Activated T-cell treated with anti-CD3 and anti-CD28 coated beads, Interleukin-2, amount 50 U/mL, for 4 hours (primary cell): ENCODE data around the gene TGFA. TPM values are rescaled to one million over a fixed set of nuclear protein-coding genes. Genes with fewer than 3 reads are reported as not detected.

Experiments
- ATAC-seq, 2 donors: fragments of 200-7000 bp; cut with Tn5 transposase; one replicate each; pipeline ENCODE4 v1.10.0; 2021
- DNase-seq: peaks from one replicate; pipeline ENCODE4 v3.0.0-alpha.2; 2020
- H3K27me3 Mint-ChIP-seq: one replicate; pipeline ENCODE4 v1.8.0; 2021; ENCODE audit warnings: low read depth, mixed read lengths
- H3K36me3 Mint-ChIP-seq: one replicate; pipeline ENCODE4 v1.8.0; 2022; ENCODE audit warnings: mixed read lengths; ENCODE audit not compliant: insufficient read depth
- H3K4me1 Mint-ChIP-seq: one replicate; pipeline ENCODE4 v1.8.0; 2021; ENCODE audit warnings: low read depth, mixed read lengths
- H3K4me3 Mint-ChIP-seq: one replicate; pipeline ENCODE4 v1.8.0; 2021; ENCODE audit warnings: mild to moderate bottlenecking, moderate library complexity, mixed read lengths
- H3K9me3 Mint-ChIP-seq: one replicate; pipeline ENCODE4 v1.8.0; 2021; ENCODE audit warnings: mixed read lengths
- total RNA-seq, 3 donors: library from RNA; stranded (reverse); gene quantifications; one replicate each; pipeline ENCODE4 v1.2.1, GENCODE V29; 2021

TGFA gene
- total RNA-seq, 3 donors from 2014 or later, result 0.33 to 0.68 (median 0.53) TPM

- H3K36me3 Mint-ChIP-seq, result no peaks in the 10 kb centered on the region
- no peak overlapping the region for H3K4me3 Mint-ChIP-seq
- H3K9me3 Mint-ChIP-seq, result no peaks in the 10 kb centered on the region
- DNase-seq (no peak), ATAC-seq (no peak)
- no peaks in the 10 kb centered on the region for H3K27me3 Mint-ChIP-seq
- H3K4me1 Mint-ChIP-seq, result no peaks in the 10 kb centered on the region
Observed at GRCh38 chr2:70463997-70464396, 89.6 kb downstream of the TGFA start.

DNA sequence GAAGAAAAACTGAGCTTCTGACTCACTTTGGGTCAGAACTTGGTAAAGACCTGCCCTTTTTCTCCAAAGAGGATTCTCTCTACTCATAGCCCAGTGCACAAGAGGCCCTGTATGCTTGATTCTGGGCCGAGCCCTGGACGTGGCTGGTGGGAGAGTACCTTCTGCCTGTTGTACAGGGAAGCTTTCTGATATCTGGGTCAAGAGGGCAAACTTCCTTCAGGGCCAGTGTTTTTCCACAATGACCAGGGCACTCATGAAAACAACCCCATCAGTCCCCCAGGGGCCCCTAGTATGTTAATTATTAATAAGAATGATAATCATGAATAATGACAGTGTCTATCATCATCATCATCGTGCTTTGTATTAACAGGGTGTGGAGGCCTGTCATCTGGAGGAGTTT, 90.0 kb downstream of the TGFA start:
- no peaks in the 10 kb centered on the region for H3K9me3 Mint-ChIP-seq
- H3K36me3 Mint-ChIP-seq, result no peaks in the 10 kb centered on the region
- no peak overlapping the region for H3K4me3 Mint-ChIP-seq
- H3K27me3 Mint-ChIP-seq, result no peaks in the 10 kb centered on the region
- H3K4me1 Mint-ChIP-seq, result no peaks in the 10 kb centered on the region
- no peak for DNase-seq
- no peak for ATAC-seq

DNA sequence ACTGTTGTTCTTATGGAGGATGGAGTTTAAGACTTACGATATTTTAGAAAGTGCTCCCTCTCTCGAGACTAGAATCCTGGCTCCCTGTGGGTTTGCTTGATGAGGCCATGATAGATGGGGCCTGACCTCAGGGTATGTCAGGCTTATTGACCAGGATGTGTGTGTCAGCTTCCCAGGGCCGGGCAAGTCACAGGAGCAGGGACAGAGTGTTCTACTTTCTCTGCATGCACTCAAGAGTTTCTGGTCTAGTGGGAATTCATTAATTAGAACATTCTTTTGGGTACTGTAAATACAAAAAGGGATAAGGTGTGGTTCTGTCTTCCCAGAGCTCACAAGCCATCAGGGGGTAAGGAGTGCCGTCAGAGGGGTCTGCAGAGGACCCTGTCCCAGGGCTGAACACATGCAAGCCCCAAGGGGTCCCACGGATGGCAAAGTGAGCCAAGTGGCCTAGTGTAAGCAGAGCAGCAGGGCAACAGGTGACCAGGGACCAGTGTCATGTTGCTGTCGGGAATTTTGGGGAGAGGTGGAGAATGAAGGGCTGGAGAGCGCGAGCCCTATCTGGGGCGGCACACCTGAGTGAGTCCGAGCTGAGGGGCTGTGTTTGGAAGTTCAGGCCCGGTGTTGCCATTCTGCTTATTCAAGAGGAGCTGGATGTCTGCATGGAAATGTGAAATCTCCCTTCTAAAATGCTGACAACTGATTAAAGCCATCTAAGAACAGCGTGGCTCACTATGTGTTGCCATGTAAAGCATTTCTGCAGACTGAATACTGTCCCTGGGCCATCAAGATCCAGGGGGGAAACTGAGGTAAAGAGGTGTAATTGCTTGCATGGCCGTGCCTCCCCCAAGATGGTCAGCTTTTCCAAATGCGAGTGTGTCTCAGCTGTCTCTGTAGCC, 91.4 kb downstream of the TGFA start:
- Mint-ChIP-seq H3K4me1 (peaks cover under 1% of the 10 kb centered on the region), H3K9me3 (no peaks in the 10 kb centered on the region), H3K4me3 (no peak overlapping the region), H3K36me3 (no peaks in the 10 kb centered on the region), H3K27me3 (peaks cover 2% of the 10 kb centered on the region)
- DNase-seq (no peak), ATAC-seq (no peak)

- H3K36me3 Mint-ChIP-seq, result no peaks in the 10 kb centered on the region
Observed at GRCh38 chr2:70461414-70461813, 92.2 kb downstream of the TGFA start.

GRCh38 chr2:70460333-70460732, 93.3 kb downstream of the TGFA start:
- peaks cover 2% of the 10 kb centered on the region for H3K27me3 Mint-ChIP-seq
- no peak overlapping the region for H3K4me3 Mint-ChIP-seq
- DNase-seq (no peak), ATAC-seq (no peak)
- H3K9me3 Mint-ChIP-seq, result no peaks in the 10 kb centered on the region
- H3K36me3 Mint-ChIP-seq, result no peaks in the 10 kb centered on the region
- H3K4me1 Mint-ChIP-seq, result peaks cover 15% of the 10 kb centered on the region

More at GRCh38 chr2:70461414-70461813, 92.2 kb downstream of the TGFA start:
- H3K4me1 Mint-ChIP-seq, result peaks cover 8% of the 10 kb centered on the region
- peaks cover 2% of the 10 kb centered on the region for H3K27me3 Mint-ChIP-seq
- DNase-seq (no peak), ATAC-seq (no peak)
- no peak overlapping the region for H3K4me3 Mint-ChIP-seq
- H3K9me3 Mint-ChIP-seq, result no peaks in the 10 kb centered on the region

GRCh38 chr2:70458661-70459060, 95.0 kb downstream of the TGFA start:
- Mint-ChIP-seq H3K9me3 (no peaks in the 10 kb centered on the region), H3K36me3 (no peaks in the 10 kb centered on the region), H3K4me3 (no peak overlapping the region), H3K27me3 (peaks cover 2% of the 10 kb centered on the region), H3K4me1 (peaks cover 15% of the 10 kb centered on the region)
- DNase-seq (no peak), ATAC-seq (no peak)

DNA sequence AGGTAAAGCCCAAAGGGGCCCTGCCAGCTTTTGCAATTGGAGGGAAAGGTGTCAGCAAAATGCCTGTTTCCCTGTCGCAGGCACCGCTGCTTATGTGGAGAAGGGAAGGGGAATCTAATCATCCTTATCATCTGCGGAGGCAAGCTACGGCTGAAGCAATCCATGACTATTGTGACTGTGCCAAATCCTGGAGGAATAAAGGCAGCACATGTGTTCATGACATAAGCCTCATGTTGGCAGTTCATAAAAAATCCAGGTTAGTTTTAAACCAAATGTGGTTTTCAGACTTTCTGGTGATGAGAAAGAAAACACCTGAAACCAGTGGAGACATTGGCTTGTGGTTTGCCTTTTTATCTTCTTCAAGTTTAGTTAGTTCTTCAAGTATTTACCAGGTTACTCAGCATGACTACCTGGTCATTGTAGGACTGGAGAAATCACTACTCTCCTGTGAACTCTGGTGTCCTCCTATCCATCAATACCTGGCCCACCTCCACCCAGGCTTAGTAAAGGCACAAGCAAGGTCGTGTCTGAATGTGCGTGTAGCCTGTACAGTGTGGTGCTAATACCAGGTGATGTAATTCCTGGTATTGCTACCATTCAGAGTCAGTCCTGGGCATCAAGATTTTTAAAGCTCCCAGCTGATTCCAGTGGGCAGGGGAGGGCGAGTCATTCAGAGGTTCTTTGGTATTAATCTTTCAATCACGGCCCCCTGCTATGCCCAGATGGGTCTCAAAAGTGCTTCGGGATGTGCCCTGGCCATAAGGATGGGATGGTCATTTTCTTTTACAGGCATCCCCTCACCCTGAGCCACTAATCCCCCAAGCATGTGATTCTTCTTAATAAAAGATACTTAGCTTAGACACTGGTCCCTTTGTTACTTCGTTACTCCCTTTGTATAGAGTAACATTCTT, 96.8 kb downstream of the TGFA start:
- Mint-ChIP-seq H3K36me3 (peaks cover 3% of the 10 kb centered on the region), H3K9me3 (no peaks in the 10 kb centered on the region), H3K4me3 (no peak overlapping the region), H3K27me3 (peaks cover 2% of the 10 kb centered on the region), H3K4me1 (peaks cover 15% of the 10 kb centered on the region)
- ATAC-seq, result peak in 1 of 2 donors; percentile 27
- no peak for DNase-seq

DNA sequence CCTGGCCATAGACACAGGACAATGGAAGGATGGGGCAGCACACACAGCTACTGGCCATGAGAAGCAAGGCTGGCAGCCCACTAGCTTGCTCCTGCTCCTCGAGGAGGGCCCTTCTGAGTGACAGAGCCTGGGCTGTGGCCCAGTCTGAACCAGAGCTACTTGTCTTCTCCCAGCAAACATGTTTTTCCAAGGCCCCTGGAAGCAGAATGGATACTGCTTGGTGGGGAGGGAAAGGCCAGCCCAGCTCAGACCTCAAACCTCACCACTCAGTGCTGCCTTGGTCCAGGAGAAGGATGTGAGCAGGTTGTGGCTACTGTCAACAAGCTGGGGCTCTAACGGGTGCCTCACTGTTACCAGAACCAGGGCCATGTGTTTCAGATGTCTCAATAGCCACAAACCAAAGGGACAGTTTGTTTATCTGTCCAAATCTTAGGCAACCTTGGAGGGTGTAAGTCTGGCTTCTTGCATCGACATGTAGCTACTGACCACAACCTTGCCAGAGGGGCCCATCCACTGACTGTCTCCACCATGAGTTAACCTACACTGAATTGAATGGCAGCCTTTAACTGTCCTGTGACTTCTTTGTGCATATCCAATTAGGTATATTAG, 98.6 kb downstream of the TGFA start:
- DNase-seq (no peak), ATAC-seq (no peak)
- Mint-ChIP-seq H3K27me3 (peaks cover 2% of the 10 kb centered on the region), H3K4me3 (no peak overlapping the region), H3K4me1 (peaks cover 15% of the 10 kb centered on the region), H3K9me3 (no peaks in the 10 kb centered on the region), H3K36me3 (peaks cover 6% of the 10 kb centered on the region)

- no peaks in the 10 kb centered on the region for H3K27me3 Mint-ChIP-seq
- H3K4me3 Mint-ChIP-seq, result no peak overlapping the region
- no peaks in the 10 kb centered on the region for H3K9me3 Mint-ChIP-seq
- peaks cover 6% of the 10 kb centered on the region for H3K36me3 Mint-ChIP-seq
- DNase-seq (no peak), ATAC-seq (no peak)
- H3K4me1 Mint-ChIP-seq, result no peaks in the 10 kb centered on the region
Observed at GRCh38 chr2:70450641-70451250, 102.9 kb downstream of the TGFA start.

DNA sequence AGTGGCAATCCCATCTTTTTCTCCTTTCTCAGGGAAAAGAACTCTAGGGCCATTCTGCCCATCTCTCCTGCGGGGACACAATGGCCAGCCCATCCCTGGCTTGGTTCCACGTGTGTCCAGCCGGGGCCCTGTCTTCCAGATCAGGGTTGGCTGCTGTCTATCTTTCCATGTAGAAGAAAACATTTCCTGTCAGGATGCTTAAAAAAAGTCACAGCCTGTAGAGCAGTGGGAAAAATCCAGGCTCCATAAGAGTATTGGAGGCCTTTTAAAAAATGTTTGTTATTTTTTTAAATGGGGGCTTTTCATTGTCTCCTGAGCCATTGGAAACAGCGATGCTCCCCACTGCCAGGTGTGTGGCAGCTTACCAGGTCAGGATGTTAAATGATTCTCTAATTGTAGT, 105.6 kb downstream of the TGFA start:
- DNase-seq, result no peak
- H3K9me3 Mint-ChIP-seq, result no peaks in the 10 kb centered on the region
- peaks cover 3% of the 10 kb centered on the region for H3K4me1 Mint-ChIP-seq
- H3K36me3 Mint-ChIP-seq, result peaks cover 6% of the 10 kb centered on the region
- no peaks in the 10 kb centered on the region for H3K27me3 Mint-ChIP-seq
- ATAC-seq, result no peak
- H3K4me3 Mint-ChIP-seq, result no peak overlapping the region

DNA sequence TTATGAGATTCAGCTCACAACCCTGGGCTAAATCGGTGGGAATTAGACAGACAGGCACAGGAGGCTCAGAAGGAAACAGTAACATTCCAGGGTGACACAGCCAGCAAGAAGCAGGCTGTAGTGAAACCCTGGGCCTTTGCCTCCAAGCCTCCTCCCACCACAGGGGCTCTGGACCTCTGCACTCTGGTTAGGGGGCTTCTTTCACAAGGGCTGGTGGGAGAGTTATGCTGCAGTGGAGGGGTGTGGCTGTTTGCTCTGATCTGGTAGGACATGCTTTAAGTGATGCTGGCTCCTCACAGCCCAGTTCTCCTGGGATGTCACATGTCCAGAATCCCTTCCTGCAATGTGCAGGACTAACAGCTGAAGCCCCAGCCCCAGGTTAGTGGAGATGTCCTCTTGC, 109.9 kb downstream of the TGFA start:
- ATAC-seq (no peak), DNase-seq (no peak)
- peaks cover 30% of the 10 kb centered on the region for H3K4me1 Mint-ChIP-seq
- H3K4me3 Mint-ChIP-seq, result no peak overlapping the region
- H3K36me3 Mint-ChIP-seq, result no peaks in the 10 kb centered on the region
- no peaks in the 10 kb centered on the region for H3K9me3 Mint-ChIP-seq
- H3K27me3 Mint-ChIP-seq, result no peaks in the 10 kb centered on the region

DNA sequence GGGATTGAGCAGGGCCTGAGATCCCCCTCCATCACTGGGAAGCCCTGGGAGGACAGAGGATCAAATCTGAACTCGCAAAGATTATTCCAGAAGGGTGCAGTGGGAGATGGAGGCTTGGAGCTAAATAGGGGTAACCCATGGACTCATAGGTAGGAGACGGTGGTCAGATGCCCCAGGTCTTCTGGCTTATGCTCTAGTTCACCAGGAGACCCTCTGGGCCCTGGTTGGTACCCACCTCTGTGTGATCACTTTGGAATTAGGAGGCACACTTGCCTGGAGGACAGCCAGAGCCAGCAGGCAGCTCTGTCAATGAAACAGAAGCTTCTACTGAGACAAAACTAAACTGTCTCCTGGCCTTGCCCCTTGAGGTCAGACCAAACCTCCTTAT, 110.6 kb downstream of the TGFA start:
- Mint-ChIP-seq H3K4me3 (no peak overlapping the region), H3K36me3 (no peaks in the 10 kb centered on the region), H3K27me3 (no peaks in the 10 kb centered on the region), H3K4me1 (peaks cover 33% of the 10 kb centered on the region), H3K9me3 (no peaks in the 10 kb centered on the region)
- DNase-seq, result no peak
- no peak for ATAC-seq

GRCh38 chr2:70442301-70443077, 111.1 kb downstream of the TGFA start:
- ATAC-seq (no peak), DNase-seq (no peak)
- peaks cover 33% of the 10 kb centered on the region for H3K4me1 Mint-ChIP-seq
- H3K4me3 Mint-ChIP-seq, result no peak overlapping the region
- H3K36me3 Mint-ChIP-seq, result no peaks in the 10 kb centered on the region
- no peaks in the 10 kb centered on the region for H3K9me3 Mint-ChIP-seq
- no peaks in the 10 kb centered on the region for H3K27me3 Mint-ChIP-seq
